C4-2B (cell line): ENCODE results near the gene NDE1.

Experiments
- CTCF ChIP-seq: fragments of 450-650 bp; conservative IDR thresholded peaks from 2 replicates; pipeline ENCODE4 v1.5.1; 2017; ENCODE audit warnings: mild to moderate bottlenecking
- ZFX ChIP-seq: fragments of 450-650 bp; IDR thresholded peaks from 2 replicates; pipeline ENCODE4 v1.6.1; 2017

- TF ChIP-seq CTCF (no peak), ZFX (no peak)
Observed at GRCh38 chr16:15708096-15708495, 58.1 kb downstream of the NDE1 start.
